SK-N-SH (cell line): ENCODE data around the gene ZEB2. TPM values are rescaled to one million over a fixed set of nuclear protein-coding genes. Genes with fewer than 3 reads are reported as not detected.

Experiments used
- CTCF ChIA-PET: fragments of 300-600, 350-600 bp; formaldehyde crosslinking; extraction: SDS; loops from one replicate; lab custom pipeline; 2021; lab: Yijun Ruan, JAX
- POLR2A ChIA-PET: fragments of 350-600 bp; sonication (Branson Sonifier 250); formaldehyde crosslinking; extraction: SDS; loops from one replicate; lab custom pipeline; 2020; ENCODE audit warnings: antibody characterized with exemption, inconsistent platforms; lab: Yijun Ruan, JAX
- DNase-seq: peaks from one replicate; pipeline ENCODE4 v3.0.0; 2012
- H2AFZ ChIP-seq: fragments of 200-600 bp; sonication (generic); 2 replicates; pipeline ENCODE4 v1.8.1; 2016; ENCODE audit warnings: antibody characterized with exemption, mild to moderate bottlenecking, low read depth
- H3F3A ChIP-seq: fragments of 200-600 bp; sonication (generic); replicated peaks from 2 replicates; pipeline ENCODE3; 2016; ENCODE audit warnings: antibody characterized with exemption, mild to moderate bottlenecking; ENCODE audit not compliant: insufficient read depth
- H3K27ac ChIP-seq, 2 experiments: fragments of 200-500 bp in 1 of 2; fragments of 200-600 bp in 1 of 2; sonication (Bioruptor generic) in 1 of 2; sonication (generic), shearing (Covaris generic) in 1 of 2; 2 replicates each; pipeline versions ENCODE4 v1.5.1 to v1.6.1; 2014 to 2016; ENCODE audit warnings: low read depth in 2 of 2, inconsistent platforms in 1 of 2, low read length in 1 of 2, mild to moderate bottlenecking in 1 of 2, mixed read lengths in 1 of 2
- H3K27me3 ChIP-seq: fragments of 200-600 bp; sonication (generic), shearing (Covaris generic); 2 replicates; pipeline ENCODE4 v1.6.1; 2016; ENCODE audit warnings: mixed run types; ENCODE audit not compliant: insufficient read depth
- H3K36me3 ChIP-seq, 2 experiments: fragments of 200-500 bp in 1 of 2; fragments of 200-600 bp in 1 of 2; sonication (Bioruptor generic) in 1 of 2; sonication (generic) in 1 of 2; replicated peaks in 1 of 2; 2 replicates each; pipeline versions ENCODE3 to v1.5.1; 2014 to 2016; ENCODE audit warnings: low read length in 1 of 2, mild to moderate bottlenecking in 1 of 2; ENCODE audit not compliant: insufficient read depth in 2 of 2, control insufficient read depth in 1 of 2
- H3K4me1 ChIP-seq, 2 experiments: fragments of 200-500 bp in 1 of 2; fragments of 200-600 bp in 1 of 2; sonication (Bioruptor generic) in 1 of 2; sonication (generic), shearing (Covaris generic) in 1 of 2; 2 replicates each; pipeline versions ENCODE4 v1.5.1 to v1.6.1; 2014 to 2016; ENCODE audit warnings: low read depth in 1 of 2, low read length in 1 of 2, mixed run types in 1 of 2; ENCODE audit not compliant: insufficient read depth in 2 of 2, control insufficient read depth in 1 of 2
- H3K4me2 ChIP-seq: fragments of 200-600 bp; sonication (generic), shearing (Covaris generic); 2 replicates; pipeline ENCODE4 v1.6.1; 2017; ENCODE audit warnings: mixed run types
- H3K4me3 ChIP-seq, 2 experiments: fragments of 200-500 bp in 1 of 2; fragments of 200-600 bp in 1 of 2; sonication (Bioruptor generic) in 1 of 2; sonication (generic), shearing (Covaris generic) in 1 of 2; 2 replicates each; pipeline versions ENCODE4 v1.5.1 to v1.8.1; 2014 to 2016; ENCODE audit warnings: low read depth in 2 of 2, inconsistent platforms in 1 of 2, low read length in 1 of 2, mild to moderate bottlenecking in 1 of 2, mixed read lengths in 1 of 2, moderate library complexity in 1 of 2
- H3K79me2 ChIP-seq: fragments of 200-600 bp; sonication (generic); 2 replicates; pipeline ENCODE4 v1.8.1; 2017; ENCODE audit warnings: mild to moderate bottlenecking; ENCODE audit not compliant: insufficient read depth
- H3K9ac ChIP-seq: fragments of 200-600 bp; sonication (generic); 2 replicates; pipeline ENCODE4 v1.6.1; 2017; ENCODE audit warnings: mixed run types
- H3K9me2 ChIP-seq: fragments of 200-600 bp; sonication (generic); 2 replicates; pipeline ENCODE4 v1.6.1; 2017; ENCODE audit warnings: mixed run types
- H3K9me3 ChIP-seq: fragments of 200-600 bp; sonication (generic); 2 replicates; pipeline ENCODE4 v1.6.1; 2017; ENCODE audit warnings: mixed run types, mild to moderate bottlenecking, moderate library complexity
- H4K20me1 ChIP-seq: fragments of 200-600 bp; sonication (generic); 2 replicates; pipeline ENCODE4 v1.6.1; 2017; ENCODE audit warnings: mild to moderate bottlenecking, mixed run types; ENCODE audit not compliant: insufficient read depth
- CHD2 ChIP-seq: fragments of 150-350 bp; IDR thresholded peaks from 2 replicates; pipeline ENCODE4 v1.6.1; 2018; ENCODE audit warnings: low read length; ENCODE audit not compliant: partially characterized antibody
- ELF1 ChIP-seq: IDR thresholded peaks from 2 replicates; pipeline ENCODE4 v1.4.0; 2012
- EP300 ChIP-seq, 2 experiments: IDR thresholded peaks; 2 replicates each; pipeline versions ENCODE4 v1.4.0 to v1.6.1; 2012; ENCODE audit warnings: borderline replicate concordance in 1 of 2, low read depth in 1 of 2, low read length in 1 of 2
- FOSL2 ChIP-seq: IDR thresholded peaks from 2 replicates; pipeline ENCODE4 v1.4.0; 2012; ENCODE audit warnings: low read depth, mild to moderate bottlenecking, moderate library complexity, borderline replicate concordance
- FOXJ3 ChIP-seq: sonication (generic); formaldehyde crosslinking; IDR thresholded peaks from 2 replicates; pipeline ENCODE4 v1.5.1; 2020; ENCODE audit warnings: mild to moderate bottlenecking, missing genetic modification reagents
- FOXM1 ChIP-seq: IDR thresholded peaks from 2 replicates; pipeline ENCODE4 v1.4.0; 2012; ENCODE audit warnings: low read depth, mild to moderate bottlenecking
- GABPA ChIP-seq: IDR thresholded peaks from 2 replicates; pipeline ENCODE4 v1.4.0; 2012; ENCODE audit warnings: low read depth, mild to moderate bottlenecking
- JUND ChIP-seq: IDR thresholded peaks from 2 replicates; pipeline ENCODE4 v1.4.0; 2012
- MAX ChIP-seq: IDR thresholded peaks from 2 replicates; pipeline ENCODE4 v1.4.0; 2012; ENCODE audit warnings: low read depth
- MEF2A ChIP-seq: IDR thresholded peaks from 2 replicates; pipeline ENCODE4 v1.4.0; 2012; ENCODE audit warnings: low read depth, borderline replicate concordance
- NRF1 ChIP-seq: IDR thresholded peaks from 2 replicates; pipeline ENCODE4 v1.6.1; 2012; ENCODE audit warnings: low read depth, mild to moderate bottlenecking, low read length
- POLR2AphosphoS5 ChIP-seq: IDR thresholded peaks from 2 replicates; pipeline ENCODE4 v1.6.1; 2012; ENCODE audit warnings: low read depth, low read length
- RAD21 ChIP-seq: IDR thresholded peaks from 2 replicates; pipeline ENCODE4 v1.6.1; 2012; ENCODE audit warnings: mild to moderate bottlenecking, low read length
- RCOR1 ChIP-seq: fragments of 150-350 bp; IDR thresholded peaks from 2 replicates; pipeline ENCODE4 v1.6.1; 2017; ENCODE audit warnings: antibody characterized with exemption, low read length
- RFX5 ChIP-seq: IDR thresholded peaks from 2 replicates; pipeline ENCODE4 v1.6.1; 2012; ENCODE audit warnings: mild to moderate bottlenecking, improper control_type of control experiment, low read length
- SIN3A ChIP-seq: IDR thresholded peaks from 2 replicates; pipeline ENCODE4 v1.6.1; 2012; ENCODE audit warnings: low read depth, mild to moderate bottlenecking, low read length, moderate library complexity, borderline replicate concordance
- SMC3 ChIP-seq: IDR thresholded peaks from 2 replicates; pipeline ENCODE4 v1.6.1; 2012; ENCODE audit warnings: low read depth, low read length, improper control_type of control experiment
- TCF12 ChIP-seq: IDR thresholded peaks from 2 replicates; pipeline ENCODE4 v1.4.0; 2012
- USF1 ChIP-seq: IDR thresholded peaks from 2 replicates; pipeline ENCODE4 v1.4.0; 2012; ENCODE audit warnings: low read depth, borderline replicate concordance
- ZBTB33 ChIP-seq: IDR thresholded peaks from 2 replicates; pipeline ENCODE4 v1.4.0; 2012; ENCODE audit warnings: low read depth, borderline replicate concordance
- WGBS: methylation state at CpG from one replicate; pipeline ENCODE4 v1.1.6; 2017; ENCODE audit warnings: low lambda C conversion rate; 5-methylcytosine and 5-hydroxymethylcytosine counted together
- polyA plus RNA-seq, 3 experiments: library from polyadenylated mRNA; depleted of rRNA; stranded (reverse); fragments of >200 nt; gene quantifications; 2 replicates each; pipeline ENCODE4 v1.2.3, GENCODE V29; 2012

The ZEB2 gene
- polyA plus RNA-seq, 1 of the 3 experiments (the other 2 are of a cell fraction): 16.3 TPM

GRCh38 chr2:144459286-144459685 lies 60.6 kb downstream of the ZEB2 start:
- no peaks in the 10 kb centered on the region; the same call in 1 of the 2 replicates for H4K20me1 ChIP-seq
- H3K4me2 ChIP-seq: no peak overlapping the region

GRCh38 chr2:144458541-144458940 lies 61.4 kb downstream of the ZEB2 start:
- Histone ChIP-seq H3F3A (peaks cover 19% of the 10 kb centered on the region), H3K9me3 (no peaks in the 10 kb centered on the region), H3K4me3 (no peak overlapping the region), H3K4me1 (peaks cover 43 to 66% of the 10 kb centered on the region in 2 experiments), H3K27me3 (no peaks in the 10 kb centered on the region), H3K9me2 (no peaks in the 10 kb centered on the region), H3K36me3 (peaks cover 0 to 9% of the 10 kb centered on the region in 2 experiments), H2AFZ (no peak overlapping the region), H3K4me2 (no peak overlapping the region), H3K27ac (no peak overlapping the region; a peak in 1 of 4 replicates), H3K9ac (no peak overlapping the region), H4K20me1 (no peaks in the 10 kb centered on the region; the same call in 1 of the 2 replicates), H3K79me2 (peaks cover 90% of the 10 kb centered on the region)
- DNase-seq: no peak
- ChIA-PET POLR2A (no interaction called here), CTCF (interaction anchor here (1.7 kb wide), 1 partner anchor 10 kb away, joined by 3 read pairs; no protein-coding TSS in a partner anchor)
- TF ChIP-seq JUND (no peak), SMC3 (no peak), FOXM1 (no peak)
- WGBS: 96% methylated on average over 3 of the region's 3 CpGs

More at GRCh38 chr2:144459286-144459685, 60.6 kb downstream of the ZEB2 start:
- peaks cover 35 to 58% of the 10 kb centered on the region in 2 experiments for H3K4me1 ChIP-seq
- H3K9me3 ChIP-seq: no peaks in the 10 kb centered on the region
- POLR2A ChIA-PET: no interaction called here
- no peaks in the 10 kb centered on the region for H3K27me3 ChIP-seq
- CTCF ChIA-PET: no interaction called here
- 90% methylated on average over 3 of the region's 3 CpGs for WGBS
- TF ChIP-seq MAX: no peak
- no peak for TF ChIP-seq CHD2
- no peak for TF ChIP-seq RCOR1
- no peak for TF ChIP-seq TCF12
- no peak for TF ChIP-seq SMC3
- TF ChIP-seq FOSL2: no peak
- no peak for TF ChIP-seq POLR2AphosphoS5
- TF ChIP-seq MEF2A: no peak
- TF ChIP-seq GABPA: no peak
- TF ChIP-seq JUND: no peak
- no peak for TF ChIP-seq SIN3A
- no peak for TF ChIP-seq ELF1
- no peak for TF ChIP-seq RFX5
- no peak for TF ChIP-seq RAD21
- TF ChIP-seq EP300 (IDR thresholded peaks at IDR 0.05; ENCODE audit: borderline replicate concordance in 1 of 2, low read depth in 1 of 2, low read length in 1 of 2): no peak
- no peak for TF ChIP-seq FOXJ3 (CRISPR knock-in tag)
- no peak for TF ChIP-seq ZBTB33
- no peak for TF ChIP-seq USF1
- TF ChIP-seq NRF1: no peak
- H3K4me3 ChIP-seq: no peak overlapping the region
- peaks cover 83% of the 10 kb centered on the region for H3K79me2 ChIP-seq
- no peak overlapping the region for H3K9ac ChIP-seq
- H3K27ac ChIP-seq: no peak overlapping the region; a peak in 1 of 4 replicates
- peaks cover 0 to 16% of the 10 kb centered on the region in 2 experiments for H3K36me3 ChIP-seq
- peaks cover 19% of the 10 kb centered on the region for H3F3A ChIP-seq
- H2AFZ ChIP-seq: no peak overlapping the region
- DNase-seq: no peak
- H3K9me2 ChIP-seq: no peaks in the 10 kb centered on the region
